Aortic smooth muscle cell (primary cell): ENCODE data around the gene ASL. TPM values are rescaled to one million over a fixed set of nuclear protein-coding genes. Genes with fewer than 3 reads are reported as not detected.

Experiments
- total RNA-seq: library from RNA; depleted of rRNA; stranded (reverse); fragments of >200 nt; gene quantifications from 2 replicates; pipeline ENCODE4 v1.2.3, GENCODE V29; 2014

Gene ASL
- 47.0 and 53.0 TPM in 2 replicates for total RNA-seq

GRCh38 chr7:66075590-66076461, at the start of gene ASL:
ASL (plus strand) TSS chr7:66075819; CDS start chr7:66076082, 263 bp downstream.

GRCh38 chr7:66114743-66115649, 39.4 kb downstream of the ASL start, which contains the start of gene CRCP:
CRCP (plus strand) TSS chr7:66114847; CDS start chr7:66114963, 116 bp downstream.

Other genes starting within 250 kb of the ASL start
- gene VKORC1L1, start 202.7 kb upstream of the ASL start, total RNA-seq = 13.0 and 13.7 TPM in 2 replicates
- gene GUSB, start 93.6 kb upstream of the ASL start, total RNA-seq = 23.8 and 26.0 TPM in 2 replicates
- 27.0 and 29.4 TPM in 2 replicates for gene CRCP, start 39.0 kb downstream of the ASL start, total RNA-seq
- 56.8 and 59.1 TPM in 2 replicates for gene TPST1, start 129.5 kb downstream of the ASL start, total RNA-seq